Esophagus squamous epithelium (tissue), 4 donors: ENCODE results near the gene OR5B12.

ENCODE experiments used
- CTCF ChIP-seq, 6 experiments: fragments of 450-650 bp in 4 of 6; fragments of 200-600 bp in 2 of 6; sonication (generic) in 2 of 6; IDR thresholded peaks; one replicate each; pipeline ENCODE4 v1.5.1; 2016 to 2019; ENCODE audit warnings: antibody characterized with exemption in 6 of 6, mild to moderate bottlenecking in 4 of 6, moderate library complexity in 4 of 6
- POLR2A ChIP-seq, 4 donors: fragments of 450-650 bp; IDR thresholded peaks; one replicate each; pipeline ENCODE4 v1.6.1; 2017; ENCODE audit warnings: antibody characterized with exemption in 4 of 4, mild to moderate bottlenecking in 4 of 4, moderate library complexity in 3 of 4

- no peak for TF ChIP-seq CTCF (IDR thresholded peaks at IDR 0.05)
- TF ChIP-seq POLR2A (IDR thresholded peaks at IDR 0.05) = no peak
Measured at GRCh38 chr11:58444300-58444699, 2.3 kb upstream of the OR5B12 start.
